GM18499 (cell line): ENCODE results near the gene CDH15.

Experiments
- ATAC-seq: cut with Tn5 transposase; IDR thresholded peaks from one replicate; pipeline ENCODE4 v1.9.1; 2021; ENCODE audit warnings: moderate number of reproducible peaks; ENCODE audit not compliant: insufficient read depth, unreplicated experiment

The CDH15 gene, protein sequence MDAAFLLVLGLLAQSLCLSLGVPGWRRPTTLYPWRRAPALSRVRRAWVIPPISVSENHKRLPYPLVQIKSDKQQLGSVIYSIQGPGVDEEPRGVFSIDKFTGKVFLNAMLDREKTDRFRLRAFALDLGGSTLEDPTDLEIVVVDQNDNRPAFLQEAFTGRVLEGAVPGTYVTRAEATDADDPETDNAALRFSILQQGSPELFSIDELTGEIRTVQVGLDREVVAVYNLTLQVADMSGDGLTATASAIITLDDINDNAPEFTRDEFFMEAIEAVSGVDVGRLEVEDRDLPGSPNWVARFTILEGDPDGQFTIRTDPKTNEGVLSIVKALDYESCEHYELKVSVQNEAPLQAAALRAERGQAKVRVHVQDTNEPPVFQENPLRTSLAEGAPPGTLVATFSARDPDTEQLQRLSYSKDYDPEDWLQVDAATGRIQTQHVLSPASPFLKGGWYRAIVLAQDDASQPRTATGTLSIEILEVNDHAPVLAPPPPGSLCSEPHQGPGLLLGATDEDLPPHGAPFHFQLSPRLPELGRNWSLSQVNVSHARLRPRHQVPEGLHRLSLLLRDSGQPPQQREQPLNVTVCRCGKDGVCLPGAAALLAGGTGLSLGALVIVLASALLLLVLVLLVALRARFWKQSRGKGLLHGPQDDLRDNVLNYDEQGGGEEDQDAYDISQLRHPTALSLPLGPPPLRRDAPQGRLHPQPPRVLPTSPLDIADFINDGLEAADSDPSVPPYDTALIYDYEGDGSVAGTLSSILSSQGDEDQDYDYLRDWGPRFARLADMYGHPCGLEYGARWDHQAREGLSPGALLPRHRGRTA

DNA sequence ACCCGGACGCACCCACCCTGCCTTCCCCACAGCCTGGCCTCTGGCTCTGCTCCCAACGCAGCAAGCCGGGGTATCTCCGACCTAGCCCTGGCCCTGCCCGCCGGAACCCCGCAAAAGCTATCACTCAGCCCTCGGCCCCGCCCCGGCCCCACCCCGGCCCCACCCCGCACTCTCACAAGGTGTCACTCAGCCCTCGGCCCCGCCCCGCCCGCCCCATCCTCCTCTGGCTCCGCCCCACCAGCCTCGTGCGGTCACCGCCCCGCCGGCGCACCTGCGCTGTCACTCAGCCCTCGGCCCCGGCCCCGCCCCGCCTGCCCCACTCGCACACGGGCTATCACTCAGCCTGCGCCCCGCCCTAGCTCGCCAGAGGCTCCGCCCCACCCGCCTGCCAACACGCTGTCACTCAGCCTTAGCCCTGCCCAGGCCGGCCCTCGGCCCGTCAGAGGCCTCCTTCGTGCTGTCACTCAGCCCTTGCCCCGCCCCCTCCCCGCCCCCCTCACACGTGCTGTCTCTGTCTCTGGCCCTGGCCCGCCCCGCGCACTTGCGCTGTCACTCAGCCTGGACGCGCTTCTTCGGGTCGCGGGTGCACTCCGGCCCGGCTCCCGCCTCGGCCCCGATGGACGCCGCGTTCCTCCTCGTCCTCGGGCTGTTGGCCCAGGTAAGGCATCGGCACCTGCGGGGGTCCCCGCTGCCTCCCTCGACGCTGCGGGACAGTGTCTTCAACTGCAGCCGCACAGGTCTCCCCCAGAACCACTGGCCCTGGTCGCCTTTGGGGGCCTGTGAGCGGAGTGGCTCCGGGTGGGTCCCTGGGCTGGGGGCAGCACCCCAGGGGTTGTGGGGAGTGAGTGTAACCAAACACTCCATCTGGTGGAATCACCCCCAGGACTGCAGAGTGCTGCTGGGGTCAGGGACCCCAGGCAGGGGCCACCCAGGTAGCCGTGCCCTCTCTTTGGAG, at the start of gene CDH15:
TSS of gene CDH15 (plus strand) at position 533 of the 955 bp plus-strand sequence. CDS start at position 617, 84 bp downstream.
- no peak for ATAC-seq

DNA sequence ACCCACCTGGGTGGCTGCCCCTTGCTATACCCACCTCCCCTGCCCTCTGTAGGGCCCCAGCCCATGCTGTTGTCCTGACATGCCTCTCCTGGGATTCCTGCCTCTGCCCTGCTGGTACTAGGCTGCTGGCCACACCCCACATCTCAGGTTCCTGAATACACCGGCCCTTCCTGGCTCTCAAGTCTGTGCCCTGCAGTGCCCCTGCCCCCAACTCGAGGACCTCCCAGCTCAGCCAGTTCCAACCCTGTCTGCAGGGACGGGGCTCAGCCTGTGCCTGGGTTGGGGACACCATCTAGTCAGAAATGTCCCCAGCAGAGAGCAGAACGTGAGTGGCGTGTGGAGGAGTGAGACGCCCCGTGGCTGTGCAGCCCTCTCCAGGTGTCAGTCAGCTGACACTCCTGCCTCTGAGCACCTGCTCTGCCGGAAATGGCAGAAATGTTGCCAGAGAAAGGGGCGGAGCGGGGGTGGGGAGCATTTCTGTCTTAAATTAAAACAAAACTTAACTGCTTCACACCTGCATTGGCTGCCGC, 49.2 kb upstream of the CDH15 start:
- no peak for ATAC-seq

DNA sequence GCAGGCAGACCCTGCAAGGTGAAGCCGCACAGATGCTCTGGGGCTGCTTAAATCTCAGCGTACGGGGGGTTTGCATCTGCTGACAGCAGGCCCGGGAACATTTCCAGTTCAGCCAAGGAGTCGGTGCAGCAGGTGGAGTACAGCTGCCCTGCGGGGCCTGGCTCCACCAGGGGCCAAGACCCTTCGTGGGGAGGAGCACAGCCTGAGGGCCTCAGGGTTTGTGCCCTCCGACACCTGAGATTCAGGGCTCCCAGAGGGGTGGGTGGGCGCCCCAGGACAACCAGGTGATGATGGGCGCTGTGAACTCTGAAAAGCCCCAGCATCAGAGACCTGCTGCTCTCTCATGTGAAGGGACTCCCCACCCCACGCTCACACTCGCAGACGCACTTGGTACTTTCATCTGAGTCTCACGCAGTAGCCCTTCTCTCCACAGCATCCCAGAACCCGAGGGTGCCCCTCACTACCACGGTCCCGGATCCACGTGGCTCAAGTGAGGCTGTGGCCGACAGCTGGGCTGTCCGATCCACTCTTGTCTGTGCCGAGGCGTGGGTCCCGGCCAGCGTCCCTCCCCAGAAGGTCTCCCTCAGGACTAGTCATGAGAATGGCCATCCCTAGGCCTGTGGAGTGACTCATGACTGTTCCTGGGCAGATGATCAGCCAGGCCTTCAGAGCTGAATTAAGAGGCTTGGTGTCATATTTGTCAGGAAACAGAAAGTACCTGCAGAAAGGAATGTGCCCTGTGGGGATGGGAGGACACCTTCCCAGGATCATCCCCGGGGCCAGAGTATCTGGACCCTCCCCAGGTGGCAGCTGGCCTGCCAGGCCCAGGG, 48.3 kb upstream of the CDH15 start:
- no peak for ATAC-seq

DNA sequence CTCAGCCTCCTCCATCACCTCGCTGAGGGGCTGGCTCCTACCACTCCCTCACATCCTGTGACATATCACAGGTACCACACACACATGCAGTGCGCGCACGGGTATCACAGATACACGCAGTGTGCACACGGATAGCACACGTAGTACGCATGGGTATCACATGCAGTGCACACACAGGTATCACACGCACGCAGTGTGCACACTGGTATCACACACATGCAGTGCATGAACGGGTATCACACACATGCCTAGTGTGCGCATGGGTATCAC, 47.8 kb upstream of the CDH15 start:
- ATAC-seq: no peak

DNA sequence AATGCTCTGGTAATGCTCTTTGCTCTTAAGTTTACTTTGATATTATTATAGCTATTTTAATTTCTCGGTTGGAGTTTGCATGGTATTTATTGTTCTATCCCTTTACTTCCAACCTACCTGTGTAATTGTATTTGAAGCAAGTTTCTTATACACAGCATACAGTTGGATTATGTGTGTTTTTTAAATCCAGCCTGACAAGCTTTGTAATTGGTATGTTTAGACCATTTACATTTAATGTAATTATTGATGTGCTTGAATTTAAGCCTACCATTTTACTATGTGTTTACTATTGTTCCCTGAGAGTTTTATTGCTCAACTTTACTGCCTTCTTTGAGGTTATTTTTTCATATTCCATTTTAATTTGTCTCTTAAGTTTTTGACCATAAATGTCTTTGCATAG, 42.2 kb upstream of the CDH15 start:
- no peak for ATAC-seq

DNA sequence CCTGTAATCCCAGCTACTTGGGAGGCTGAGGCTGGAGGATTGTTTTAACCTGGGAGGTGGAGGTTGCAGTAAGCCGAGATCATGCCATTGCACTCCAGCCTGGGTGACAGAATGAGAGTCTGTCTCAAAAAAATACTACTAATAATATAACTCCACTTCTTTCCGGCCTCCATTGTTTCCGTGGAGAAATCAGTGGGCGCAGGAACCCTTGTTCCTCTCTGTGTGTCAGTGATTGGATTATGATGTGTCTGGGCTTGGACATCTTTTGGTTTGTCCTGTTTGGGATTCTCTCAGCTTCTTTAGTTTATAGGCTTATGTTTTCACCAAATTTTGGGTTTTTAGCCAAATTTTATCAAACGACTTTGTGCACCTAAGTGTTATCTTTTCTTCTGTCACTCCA, 41.1 kb upstream of the CDH15 start:
- ATAC-seq: no peak

DNA sequence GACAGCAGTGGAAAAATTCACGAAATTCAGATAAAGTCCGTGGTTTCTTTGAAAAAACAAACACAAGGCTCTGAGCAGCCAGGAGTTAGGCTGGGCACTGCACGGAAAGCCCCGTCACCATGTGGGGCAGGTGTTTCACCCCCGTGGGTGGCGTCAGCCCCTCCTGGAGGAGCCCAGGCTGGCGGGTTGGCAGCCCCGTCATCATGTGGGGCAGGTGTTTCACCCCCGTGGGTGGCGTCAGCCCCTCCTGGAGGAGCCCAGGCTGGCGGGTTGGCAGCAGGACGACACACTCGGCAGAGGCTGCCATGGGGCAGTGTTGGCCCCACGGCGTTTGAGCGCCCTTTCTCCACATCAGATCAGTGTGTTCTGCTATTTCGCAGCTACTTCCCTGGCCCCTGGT, 39.8 kb upstream of the CDH15 start:
- ATAC-seq: no peak

DNA sequence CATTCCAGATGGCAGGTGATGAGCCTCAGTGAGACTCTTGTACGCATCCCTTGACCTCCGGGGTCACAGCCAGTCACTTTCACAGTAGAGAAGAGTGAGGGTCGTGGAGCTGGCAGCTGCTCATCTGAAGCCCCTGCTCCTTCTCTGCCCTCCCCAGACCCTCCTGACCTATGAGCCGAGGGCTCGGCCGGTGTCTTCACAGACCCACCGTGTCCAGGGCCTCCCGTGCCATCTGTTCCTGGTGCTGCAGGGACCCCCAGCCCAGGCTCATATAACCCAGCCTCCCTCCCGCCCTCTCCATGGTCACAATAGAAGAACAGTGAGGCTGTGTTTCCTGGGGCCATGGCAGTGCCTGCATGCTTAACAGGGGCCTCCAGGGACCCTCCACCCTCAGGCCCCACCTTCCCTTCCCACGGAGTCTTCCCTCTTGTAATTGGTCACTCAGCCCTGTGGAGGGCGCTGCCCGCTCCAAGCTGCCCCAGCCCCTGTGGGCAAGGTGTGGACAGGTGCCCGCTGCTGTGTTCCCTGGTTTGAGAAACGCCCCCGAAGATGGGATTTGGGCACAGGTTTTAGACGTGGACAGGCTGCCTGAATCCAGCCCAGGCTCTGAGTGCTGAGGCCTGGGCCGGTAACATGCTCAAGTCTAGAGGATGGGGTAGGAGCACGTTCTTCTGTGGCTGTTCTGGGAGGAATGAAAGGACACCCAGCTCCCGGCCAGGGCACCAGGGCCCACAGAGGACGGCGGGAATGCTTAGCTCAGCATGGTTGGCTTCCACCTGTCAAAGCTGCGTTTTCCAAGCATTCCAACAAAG, 39.1 kb upstream of the CDH15 start:
- ATAC-seq: no peak

DNA sequence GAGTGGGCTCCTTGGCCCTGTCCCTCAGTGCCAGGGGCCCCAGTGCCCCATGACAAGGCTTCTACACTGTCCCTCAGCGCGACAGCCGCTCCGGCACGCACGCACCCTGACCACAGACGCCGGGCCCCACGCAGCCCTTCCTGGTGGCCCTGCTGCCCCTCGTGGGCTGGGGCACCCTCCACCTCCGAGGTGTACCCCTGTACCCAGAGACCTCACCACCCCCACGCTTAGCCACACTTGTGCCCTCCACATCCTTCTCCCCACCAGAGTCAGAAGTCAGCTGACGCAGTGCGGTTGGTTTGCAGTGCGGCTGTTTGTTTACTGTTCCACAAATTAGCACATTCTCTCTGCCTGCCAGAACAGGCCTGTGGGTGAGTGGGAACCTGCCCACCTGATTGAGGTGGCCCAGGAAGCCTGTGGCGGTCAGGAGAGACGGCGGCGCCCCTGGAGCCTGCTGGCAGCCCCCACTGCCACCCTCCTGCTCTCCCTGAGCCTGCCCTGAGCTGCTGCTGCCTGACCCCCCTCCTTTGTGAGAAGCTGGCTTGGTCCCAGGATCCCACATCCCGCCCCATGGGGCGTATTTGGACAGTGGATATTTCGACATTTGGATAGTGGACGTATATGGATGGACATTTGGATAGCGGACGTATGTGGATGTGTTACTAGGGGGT, 38.0 kb upstream of the CDH15 start:
- no peak for ATAC-seq

DNA sequence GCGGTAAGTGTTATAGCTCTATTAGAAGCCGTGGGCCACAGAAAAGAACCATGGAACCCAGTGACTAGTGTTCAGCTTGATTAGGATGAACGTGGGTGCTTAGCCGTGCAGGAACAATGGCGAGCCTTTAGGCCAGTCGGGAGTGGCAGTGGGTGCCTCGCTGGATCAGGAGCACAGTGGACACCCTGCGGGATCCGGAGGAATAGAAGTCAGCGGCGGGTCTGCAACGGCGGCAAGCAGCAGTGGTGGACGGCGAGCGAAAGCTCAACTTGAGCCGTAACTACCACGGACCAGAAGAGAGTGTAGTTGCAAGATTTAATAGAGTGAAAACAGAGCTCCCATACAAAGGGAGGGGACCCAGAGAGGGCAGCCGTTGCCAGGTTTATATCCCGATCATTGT, 37.3 kb upstream of the CDH15 start:
- ATAC-seq: no peak

DNA sequence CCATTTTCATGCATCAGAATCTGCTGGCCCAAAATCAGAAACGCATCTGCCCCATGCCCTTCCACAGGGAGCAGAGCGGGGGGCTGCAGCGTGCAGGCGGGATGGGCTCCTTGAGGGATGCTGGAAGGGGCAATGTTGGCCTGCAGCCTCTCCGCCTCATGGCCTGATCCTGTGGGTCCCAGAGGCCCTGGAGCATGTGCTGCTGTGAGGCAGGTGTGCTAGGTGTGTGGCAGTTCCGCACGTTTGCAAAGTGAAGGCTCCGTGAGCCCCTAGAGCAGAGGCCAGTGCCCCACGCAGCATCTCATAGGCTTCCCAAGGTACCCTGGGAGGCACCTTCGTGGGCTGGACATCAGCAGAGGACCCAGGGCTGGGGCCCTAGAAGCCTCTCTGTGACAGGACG, 36.4 kb upstream of the CDH15 start:
- ATAC-seq: no peak

DNA sequence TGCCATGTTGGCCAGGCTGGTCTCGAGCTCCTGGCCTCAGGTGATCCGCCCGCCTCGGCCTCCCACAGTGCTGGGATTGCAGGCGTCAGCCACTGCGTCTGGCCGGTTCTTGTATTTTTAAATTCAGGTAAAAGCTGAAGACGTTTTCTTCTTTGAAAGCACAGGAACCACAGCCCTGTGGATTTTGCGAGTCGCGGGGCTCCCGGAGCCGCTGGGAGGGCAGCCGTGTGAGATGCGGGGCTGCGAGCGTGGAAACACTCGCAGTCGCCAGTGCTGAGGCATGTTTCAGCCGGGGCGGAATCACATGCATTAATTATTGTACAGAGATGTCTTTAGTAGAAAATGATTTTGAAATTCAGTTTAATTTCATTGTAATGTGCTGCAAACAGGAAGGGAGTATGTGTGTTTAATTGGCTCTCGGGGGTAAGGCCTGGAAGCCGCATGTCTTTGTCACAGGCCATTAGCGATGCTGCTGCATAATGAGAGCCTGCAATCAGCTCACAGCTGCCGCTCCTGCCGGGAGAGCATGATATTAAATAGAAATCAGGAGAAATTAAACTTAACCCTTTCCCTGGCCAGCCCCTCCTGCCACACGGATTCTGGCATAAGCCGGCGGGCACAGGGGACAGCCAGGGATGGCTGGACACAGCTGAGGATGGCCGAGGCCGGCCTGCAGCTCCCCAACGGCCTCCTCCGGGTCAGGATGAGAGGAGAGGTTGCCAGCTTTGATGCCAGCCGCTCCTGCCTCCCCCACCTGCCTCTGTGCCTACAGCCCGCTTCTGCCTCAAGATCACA, 35.4 kb upstream of the CDH15 start:
- ATAC-seq: no peak

DNA sequence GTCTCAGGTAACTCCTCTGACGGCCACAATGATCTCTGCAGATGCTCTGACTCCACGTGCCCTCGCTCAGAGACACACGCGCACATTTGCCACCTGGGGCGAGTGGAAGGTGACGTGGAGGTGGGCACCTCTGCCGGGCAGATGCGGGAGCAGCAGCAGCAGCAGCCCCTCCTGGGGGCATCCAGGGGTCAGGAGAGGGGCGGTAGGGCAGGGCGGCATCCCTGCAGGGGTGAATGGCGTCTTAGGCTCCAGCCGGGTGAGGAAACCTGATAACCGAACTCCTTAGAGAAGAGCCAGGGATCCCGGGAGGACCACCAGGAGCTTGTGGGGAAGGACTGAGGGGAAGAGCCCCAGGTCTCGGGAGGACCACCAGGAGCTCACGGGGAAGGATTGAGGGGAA, 34.6 kb upstream of the CDH15 start:
- no peak for ATAC-seq

DNA sequence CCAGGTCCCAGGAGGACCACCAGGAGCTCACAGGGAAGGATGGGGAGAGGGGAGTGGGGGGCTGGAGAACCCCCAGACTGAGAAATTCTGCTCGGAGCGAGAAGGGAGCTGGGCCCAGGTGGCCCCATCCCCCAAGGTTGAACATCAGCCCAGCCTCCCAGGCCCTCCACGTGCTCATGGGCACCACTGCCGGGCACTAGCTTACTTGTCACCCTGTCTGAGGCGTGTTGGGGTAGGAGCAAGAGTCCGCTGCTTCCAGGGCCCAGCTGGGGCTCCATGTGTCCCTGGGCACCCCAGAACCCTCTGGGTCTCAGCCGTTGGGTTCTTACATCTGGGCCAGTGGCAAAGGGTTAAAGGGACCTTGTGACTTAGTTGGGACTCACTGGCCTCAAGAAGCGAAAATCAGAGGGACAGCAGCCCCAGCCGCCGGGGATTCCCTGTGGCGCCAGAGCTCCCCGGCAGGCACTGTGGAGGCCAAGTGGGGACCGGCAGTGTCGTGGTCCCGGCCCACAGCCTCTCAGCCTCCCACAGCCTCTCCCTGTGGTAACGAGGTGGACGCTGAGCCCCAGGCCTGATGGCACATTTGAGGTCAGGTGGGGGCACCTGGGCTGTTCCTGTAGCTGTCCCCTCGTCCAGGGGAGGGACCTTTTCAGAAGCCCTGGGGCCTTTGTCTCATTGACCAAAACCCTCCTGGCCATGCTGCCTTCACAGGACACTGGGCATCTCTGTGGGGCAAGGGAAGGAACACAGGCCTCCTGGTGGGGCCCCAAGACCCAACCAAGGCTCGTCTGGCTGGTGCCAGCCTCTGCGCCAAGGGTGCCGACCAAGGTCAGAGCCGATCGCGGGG, 33.7 kb upstream of the CDH15 start:
- ATAC-seq: no peak

DNA sequence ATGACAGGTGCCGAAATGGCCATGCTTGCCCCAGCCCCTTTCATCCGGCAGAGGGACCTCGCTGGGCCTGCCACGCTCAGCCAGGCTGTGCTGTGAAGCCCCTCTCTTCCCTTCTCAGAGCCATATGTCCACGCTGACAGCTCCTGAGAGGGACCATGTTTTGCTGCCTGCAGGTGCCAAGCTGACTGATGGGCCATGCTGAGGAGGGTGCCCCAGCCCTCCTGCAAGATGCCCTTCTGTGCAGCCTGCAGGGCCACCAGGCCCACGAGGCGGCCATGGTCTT, 33.1 kb upstream of the CDH15 start:
- no peak for ATAC-seq

DNA sequence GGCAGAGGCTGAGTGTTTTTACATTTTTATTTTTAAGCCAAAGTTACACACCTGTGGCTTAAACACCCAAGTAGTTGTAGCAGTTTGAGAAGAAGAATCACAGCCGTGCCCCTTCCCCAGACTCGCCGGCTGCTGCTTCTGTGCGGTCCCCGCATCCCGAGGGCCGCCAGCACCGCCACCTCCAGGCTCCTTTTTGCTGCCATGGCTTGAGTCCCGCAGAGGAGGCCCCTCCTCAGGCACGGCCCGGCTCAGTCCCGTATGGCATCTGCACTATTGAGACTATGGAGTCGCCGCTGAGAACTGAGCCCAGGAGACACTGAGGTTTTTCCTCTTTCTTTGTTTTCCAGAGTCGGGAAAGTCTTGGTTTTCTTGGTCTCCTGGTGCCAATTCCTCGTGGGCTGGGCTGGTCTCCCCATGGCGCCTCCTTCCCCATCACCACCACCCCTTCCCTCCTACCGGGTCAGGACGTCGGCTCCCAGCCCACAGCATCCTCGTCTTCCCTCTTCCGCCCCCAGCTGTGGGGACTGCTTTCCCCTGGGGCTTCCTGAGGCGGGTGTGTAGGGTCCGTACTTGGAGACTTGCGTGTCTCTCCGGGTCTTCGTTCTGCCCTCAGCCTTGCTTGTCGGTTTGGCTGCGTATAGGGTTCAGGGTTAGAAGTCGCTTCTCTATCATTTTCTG, 32.6 kb upstream of the CDH15 start:
- no peak for ATAC-seq
